Lower leg skin (tissue), 3 donors: Measurements from ENCODE around the gene IPCEF1.

Source experiments
- CTCF ChIP-seq, 3 donors: fragments of 450-650 bp; IDR thresholded peaks; one replicate each; pipeline ENCODE4 v1.5.1; 2016; ENCODE audit warnings: antibody characterized with exemption in 3 of 3, mild to moderate bottlenecking in 3 of 3, moderate library complexity in 2 of 3
- POLR2A ChIP-seq, 2 donors: fragments of 450-650 bp; IDR thresholded peaks; one replicate each; pipeline ENCODE4 v1.6.1; 2016 to 2017; ENCODE audit warnings: antibody characterized with exemption in 2 of 2, mild to moderate bottlenecking in 1 of 2, moderate library complexity in 1 of 2

- TF ChIP-seq CTCF (IDR thresholded peaks at IDR 0.05), result no peak
- no peak for TF ChIP-seq POLR2A (IDR thresholded peaks at IDR 0.05)
These were observed 49.9 kb downstream of the IPCEF1 start for GRCh38 chr6:154306696-154307095.
